Keratinocyte (primary cell): ENCODE results near the gene SRL. TPM values are rescaled to one million over a fixed set of nuclear protein-coding genes. Genes with fewer than 3 reads are reported as not detected.

Experiments used
- DNase-seq: peaks from one replicate; pipeline ENCODE4 v3.0.0-alpha.2; 2011; ENCODE audit warnings: low read depth, missing footprints, low spot score
- FAIRE-seq: peaks from 2 replicates; lab custom pipeline; 2011; peaks lifted over from hg19 to GRCh38; lab: Jason Lieb, UNC
- H2AFZ ChIP-seq: 2 replicates; pipeline ENCODE4 v1.6.0; 2012; ENCODE audit warnings: low read length, control low read depth, inconsistent platforms; ENCODE audit not compliant: control insufficient read depth
- H3K27ac ChIP-seq: 2 replicates; pipeline ENCODE4 v1.5.1; 2011; ENCODE audit warnings: low read length; ENCODE audit not compliant: control insufficient read depth, insufficient read depth
- H3K27me3 ChIP-seq: 3 replicates; pipeline ENCODE4 v1.6.0; 2011; ENCODE audit warnings: low read length; ENCODE audit not compliant: control insufficient read depth, insufficient read depth; ENCODE audit errors: extremely low read depth
- H3K36me3 ChIP-seq, 2 experiments: 2 replicates in 1 of 2; 3 replicates in 1 of 2; pipeline ENCODE4 v1.5.1; 2011; ENCODE audit warnings: low read length in 2 of 2, mild to moderate bottlenecking in 1 of 2; ENCODE audit not compliant: control insufficient read depth in 2 of 2, insufficient read depth in 2 of 2; ENCODE audit errors: extremely low read depth in 1 of 2
- H3K4me1 ChIP-seq: 3 replicates; pipeline ENCODE4 v1.5.1; 2011; ENCODE audit warnings: low read length; ENCODE audit not compliant: control insufficient read depth, insufficient read depth; ENCODE audit errors: extremely low read depth
- H3K4me2 ChIP-seq: 3 replicates; pipeline ENCODE4 v1.6.0; 2011; ENCODE audit warnings: low read depth, low read length; ENCODE audit not compliant: control insufficient read depth, insufficient read depth; ENCODE audit errors: extremely low read depth
- H3K4me3 ChIP-seq, 3 experiments: fragments of 200-600 bp in 1 of 3; sonication (generic) in 1 of 3; 2 replicates in 2 of 3; 3 replicates in 1 of 3; pipeline ENCODE4 v1.5.1; 2011 to 2016; ENCODE audit warnings: low read length in 3 of 3, mild to moderate bottlenecking in 3 of 3, control low read depth in 2 of 3, inconsistent platforms in 1 of 3, low read depth in 1 of 3, mixed read lengths in 1 of 3, mixed run types in 1 of 3, moderate library complexity in 1 of 3; ENCODE audit not compliant: control insufficient read depth in 2 of 3, insufficient read depth in 2 of 3; ENCODE audit errors: extremely low read depth in 1 of 3
- H3K79me2 ChIP-seq: 2 replicates; pipeline ENCODE4 v1.6.0; 2012; ENCODE audit warnings: low read length; ENCODE audit not compliant: control insufficient read depth, insufficient read depth
- H3K9ac ChIP-seq: 3 replicates; pipeline ENCODE4 v1.6.0; 2011; ENCODE audit warnings: low read length; ENCODE audit not compliant: control insufficient read depth, insufficient read depth; ENCODE audit errors: extremely low read depth
- H3K9me1 ChIP-seq: 3 replicates; pipeline ENCODE4 v1.6.0; 2011; ENCODE audit warnings: low read length; ENCODE audit not compliant: control insufficient read depth, insufficient read depth; ENCODE audit errors: extremely low read depth
- H3K9me3 ChIP-seq: 2 replicates; pipeline ENCODE4 v1.5.1; 2012; ENCODE audit warnings: low read depth, low read length; ENCODE audit not compliant: control insufficient read depth
- H4K20me1 ChIP-seq: 3 replicates; pipeline ENCODE4 v1.6.0; 2011; ENCODE audit warnings: low read length; ENCODE audit not compliant: control insufficient read depth, insufficient read depth; ENCODE audit errors: extremely low read depth
- CTCF ChIP-seq, 3 experiments: IDR thresholded peaks in 1 of 3; conservative IDR thresholded peaks in 1 of 3; optimal IDR thresholded peaks in 1 of 3; 2 replicates in 2 of 3; 3 replicates in 1 of 3; pipeline versions ENCODE3 to v1.5.1; 2011; ENCODE audit warnings: low read length in 3 of 3, mild to moderate bottlenecking in 3 of 3, moderate library complexity in 2 of 3, control low read depth in 1 of 3, inconsistent platforms in 1 of 3; ENCODE audit not compliant: insufficient read depth in 2 of 3; ENCODE audit errors: extremely low read depth in 1 of 3
- EZH2 ChIP-seq: IDR thresholded peaks from one replicate; pipeline ENCODE4 v1.6.1; 2012; ENCODE audit warnings: inconsistent platforms, mild to moderate bottlenecking, low read length, moderate library complexity
- dilution Hi-C: fragments of 300-500 bp; cut with MboI; formaldehyde crosslinking; loops from one replicate; pipeline ENCODE4 v1.7.0; 2020; ENCODE audit warnings: low sequenced_read_pairs; ENCODE audit not compliant: extremely low pct_ligation_motif_present
- polyA plus RNA-seq, 5 experiments: library from polyadenylated mRNA; depleted of rRNA in 3 of 5; stranded (reverse) in 3 of 5; stranded (forward) in 1 of 5; unstranded in 1 of 5; fragments of >200 nt; gene quantifications; 1 replicate in 1 of 5; 2 replicates in 3 of 5; 3 replicates in 1 of 5; pipeline versions ENCODE4 v1.2.1 to v1.2.3, GENCODE V29; 2011 to 2012; ENCODE audit warnings: missing spikeins in 2 of 5, low read depth in 1 of 5, low replicate concordance in 1 of 5

SRL gene
- polyA plus RNA-seq, 1 donor (not counting 4 experiments of a cell fraction or from before 2014, with no cell fraction given) = not detected

DNA sequence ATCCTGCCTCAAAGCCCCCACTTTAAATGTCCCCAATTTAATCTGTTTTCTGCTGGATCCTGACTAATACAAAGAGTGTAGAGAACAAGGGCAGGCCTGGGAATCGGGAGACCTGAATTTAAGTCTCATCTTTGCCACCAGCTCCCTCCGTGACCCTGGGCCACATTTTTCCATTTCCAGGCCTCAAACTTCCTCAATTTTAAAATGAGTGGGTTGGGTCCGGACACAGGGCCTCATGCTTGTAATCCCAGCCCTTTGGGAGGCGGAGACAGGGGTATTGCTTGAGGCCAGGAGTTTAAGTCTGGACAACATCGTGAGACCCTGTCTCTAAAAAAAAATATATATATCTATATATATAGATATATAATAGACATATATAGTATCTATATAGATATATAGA is 61.4 kb downstream of the SRL start:
- Histone ChIP-seq H3K79me2 (no peaks in the 10 kb centered on the region), H3K4me3 (no peak overlapping the region)

GRCh38 chr16:4179763-4180260 is 62.1 kb downstream of the SRL start:
- Histone ChIP-seq H3K4me2 (no peak overlapping the region), H3K27ac (no peak overlapping the region), H3K27me3 (no peaks in the 10 kb centered on the region), H3K36me3 (no peaks in the 10 kb centered on the region), H4K20me1 (no peaks in the 10 kb centered on the region), H3K9me1 (no peaks in the 10 kb centered on the region), H3K9ac (no peak overlapping the region), H3K79me2 (no peaks in the 10 kb centered on the region), H3K4me3 (no peak overlapping the region), H3K4me1 (peaks cover 15% of the 10 kb centered on the region), H3K9me3 (no peaks in the 10 kb centered on the region), H2AFZ (no peak overlapping the region)
- no peak for DNase-seq
- TF ChIP-seq CTCF (optimal IDR thresholded peaks at IDR 0.05 in 1 of 3, IDR thresholded peaks at IDR 0.05 in 1 of 3, conservative IDR thresholded peaks at IDR 0.05 in 1 of 3; ENCODE audit: extremely low read depth in 1 of 3, insufficient read depth in 2 of 3, low read length in 3 of 3) = no peak
- no peak for TF ChIP-seq EZH2
- FAIRE-seq = no peak
- dilution Hi-C loops = no loop called here

More for the DNA sequence above, 61.4 kb downstream of the SRL start:
- H3K27ac ChIP-seq = no peak overlapping the region
- TF ChIP-seq EZH2 (no peak), CTCF (optimal IDR thresholded peaks at IDR 0.05 in 1 of 3, IDR thresholded peaks at IDR 0.05 in 1 of 3, conservative IDR thresholded peaks at IDR 0.05 in 1 of 3; ENCODE audit: extremely low read depth in 1 of 3, insufficient read depth in 2 of 3, low read length in 3 of 3) (no peak)
- no peaks in the 10 kb centered on the region for H3K9me1 ChIP-seq
- FAIRE-seq (no peak), DNase-seq (no peak)
- H3K9me3 ChIP-seq = no peaks in the 10 kb centered on the region
- no peaks in the 10 kb centered on the region for H3K36me3 ChIP-seq
- peaks cover 15% of the 10 kb centered on the region for H3K4me1 ChIP-seq
- dilution Hi-C loops = no loop called here
- H4K20me1 ChIP-seq = no peaks in the 10 kb centered on the region
- H2AFZ ChIP-seq = no peak overlapping the region
- H3K27me3 ChIP-seq = no peaks in the 10 kb centered on the region
- no peak overlapping the region for H3K4me2 ChIP-seq
- H3K9ac ChIP-seq = no peak overlapping the region
